CD4-positive, alpha-beta T cell treated with Interleukin-12 subunit alpha and Interleukin-12 subunit beta, for 1 hour (primary cell): ENCODE results near the gene COL6A3.

Experiments used
- DNase-seq: peaks from one replicate; pipeline ENCODE4 v3.0.0-alpha.2; 2020

COL6A3 gene

DNA sequence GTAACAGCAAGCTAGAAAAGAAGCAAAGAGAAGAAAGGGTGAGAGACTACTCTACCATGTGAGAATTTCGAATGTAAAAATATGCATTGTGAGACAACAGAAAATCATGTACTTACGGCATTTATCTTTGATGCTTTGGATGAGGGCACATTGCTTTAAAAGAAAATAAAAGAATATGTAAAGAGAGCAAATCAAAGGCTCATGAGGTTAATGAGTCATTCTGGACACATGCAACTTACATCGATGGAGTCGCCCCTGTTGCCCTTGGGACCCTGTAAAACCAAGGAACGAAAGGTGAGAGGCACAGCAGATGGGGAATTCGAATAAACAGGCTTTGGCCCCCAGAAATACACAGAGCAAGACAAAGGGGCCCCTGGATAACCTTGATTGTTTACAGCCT is 69.0 kb downstream of the COL6A3 start:
- no peak for DNase-seq

DNA sequence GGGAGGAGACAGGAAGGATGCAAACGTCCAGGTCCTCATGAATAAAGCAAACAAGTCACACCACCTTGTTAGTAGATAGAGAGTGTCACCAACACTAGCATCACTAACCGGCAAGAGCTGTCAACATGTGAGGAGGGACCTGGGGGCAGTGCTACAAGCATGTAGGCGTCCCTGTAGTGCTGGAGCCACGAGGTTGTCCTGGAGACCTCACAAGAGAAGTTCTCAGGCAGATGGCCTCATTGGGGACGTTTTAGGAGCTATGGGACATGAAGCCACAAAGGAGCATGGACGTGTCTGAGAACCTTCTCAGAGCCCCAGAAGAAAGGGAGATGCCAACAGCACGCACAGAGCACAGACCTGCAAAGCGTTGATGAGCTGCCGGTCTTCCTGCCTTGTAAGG is 70.0 kb downstream of the COL6A3 start:
- DNase-seq: no peak

DNA sequence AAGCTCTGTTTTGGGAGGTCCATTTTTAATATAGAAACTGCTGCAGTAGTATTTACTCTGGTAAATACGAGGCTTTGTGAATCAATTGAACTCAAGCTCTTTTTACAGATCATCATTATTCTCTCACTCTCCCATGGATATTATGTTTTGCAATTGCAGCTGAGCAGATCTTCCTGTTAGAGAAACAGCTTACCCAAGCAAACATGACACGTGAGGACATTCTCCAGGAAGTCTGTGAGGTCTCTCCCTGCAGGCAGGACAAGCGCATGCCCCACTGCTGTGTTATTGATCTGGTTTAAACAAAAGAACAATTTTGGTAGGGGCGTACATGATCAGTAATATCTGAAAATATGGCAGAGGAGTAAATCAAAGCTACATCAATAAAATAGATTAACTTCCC is 72.1 kb downstream of the COL6A3 start:
- no peak for DNase-seq

DNA sequence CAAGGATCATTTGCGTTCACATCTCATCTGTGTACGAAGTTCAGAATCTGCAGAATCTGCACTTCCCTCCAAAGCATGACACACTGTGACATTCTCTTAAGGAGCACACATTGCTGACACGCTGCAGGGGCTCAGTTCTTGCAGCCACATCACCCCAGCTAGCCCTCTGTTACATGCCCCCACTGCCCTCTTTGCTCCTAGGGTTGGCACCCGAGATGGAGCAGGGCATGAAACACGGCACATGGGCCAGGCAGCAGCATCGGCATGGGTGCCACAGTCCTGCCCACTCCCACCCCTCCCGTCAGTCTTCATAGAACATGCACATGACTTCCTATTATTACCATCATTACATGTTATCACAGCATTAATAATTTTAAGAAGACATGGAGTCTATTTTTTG is 76.4 kb downstream of the COL6A3 start:
- no peak for DNase-seq

DNA sequence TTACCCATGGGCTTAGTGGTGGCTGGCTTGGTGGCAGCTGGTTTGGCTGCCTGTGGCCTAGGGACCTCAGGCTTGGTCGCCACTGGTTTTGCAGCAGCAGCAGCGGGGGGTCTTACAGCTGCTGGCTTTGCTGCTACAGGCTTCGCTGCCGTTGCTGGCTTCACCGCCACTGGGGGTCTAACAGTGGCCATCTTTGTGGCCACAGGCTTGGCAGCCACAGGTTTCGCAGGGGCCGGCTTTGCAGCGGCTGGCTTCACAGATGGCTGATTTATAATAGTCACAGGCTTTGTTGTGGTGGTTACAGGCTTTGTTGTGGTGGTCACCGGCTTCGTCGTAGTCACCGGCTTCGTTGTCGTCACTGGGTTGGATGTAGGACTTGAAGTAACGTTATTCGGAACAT is 77.8 kb downstream of the COL6A3 start:
- no peak for DNase-seq

DNA sequence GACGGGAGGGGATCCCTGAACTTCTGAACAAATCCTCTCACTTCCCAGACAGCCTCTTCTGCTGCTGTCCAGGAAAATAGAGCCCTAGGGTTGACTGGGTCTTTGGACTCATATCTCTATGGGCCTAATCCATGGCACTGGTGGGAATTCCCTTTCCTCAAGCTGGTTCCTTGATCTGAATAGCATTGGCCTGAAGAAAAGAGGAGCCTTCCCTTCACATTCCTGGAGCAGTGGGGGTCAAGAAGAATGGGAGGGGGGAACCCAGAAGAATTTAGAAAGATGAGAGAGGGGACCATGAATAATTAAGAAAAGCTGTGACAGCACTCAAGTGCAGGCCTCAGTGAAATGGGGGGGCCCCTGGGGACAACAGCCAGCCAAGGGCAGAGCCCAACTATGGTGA is 80.2 kb downstream of the COL6A3 start:
- no peak for DNase-seq

DNA sequence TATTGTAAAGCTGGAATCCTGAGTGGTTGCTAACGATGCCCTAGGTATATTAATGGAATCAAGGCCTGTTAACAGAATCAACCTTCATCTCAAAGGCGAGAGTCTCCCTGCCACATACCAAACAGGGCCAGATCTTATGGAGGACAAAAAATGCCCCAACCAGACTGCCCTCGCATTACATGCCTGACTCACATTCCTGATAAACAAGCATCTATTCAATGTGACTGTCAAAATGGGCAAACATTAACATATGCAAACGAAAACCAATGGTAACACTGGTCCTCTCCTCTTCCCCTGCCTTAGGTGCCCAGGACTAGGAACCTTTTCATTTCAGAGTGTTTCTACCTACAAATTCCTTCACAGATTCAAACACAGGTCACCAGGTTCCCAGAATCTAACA is 83.4 kb downstream of the COL6A3 start:
- DNase-seq: no peak

DNA sequence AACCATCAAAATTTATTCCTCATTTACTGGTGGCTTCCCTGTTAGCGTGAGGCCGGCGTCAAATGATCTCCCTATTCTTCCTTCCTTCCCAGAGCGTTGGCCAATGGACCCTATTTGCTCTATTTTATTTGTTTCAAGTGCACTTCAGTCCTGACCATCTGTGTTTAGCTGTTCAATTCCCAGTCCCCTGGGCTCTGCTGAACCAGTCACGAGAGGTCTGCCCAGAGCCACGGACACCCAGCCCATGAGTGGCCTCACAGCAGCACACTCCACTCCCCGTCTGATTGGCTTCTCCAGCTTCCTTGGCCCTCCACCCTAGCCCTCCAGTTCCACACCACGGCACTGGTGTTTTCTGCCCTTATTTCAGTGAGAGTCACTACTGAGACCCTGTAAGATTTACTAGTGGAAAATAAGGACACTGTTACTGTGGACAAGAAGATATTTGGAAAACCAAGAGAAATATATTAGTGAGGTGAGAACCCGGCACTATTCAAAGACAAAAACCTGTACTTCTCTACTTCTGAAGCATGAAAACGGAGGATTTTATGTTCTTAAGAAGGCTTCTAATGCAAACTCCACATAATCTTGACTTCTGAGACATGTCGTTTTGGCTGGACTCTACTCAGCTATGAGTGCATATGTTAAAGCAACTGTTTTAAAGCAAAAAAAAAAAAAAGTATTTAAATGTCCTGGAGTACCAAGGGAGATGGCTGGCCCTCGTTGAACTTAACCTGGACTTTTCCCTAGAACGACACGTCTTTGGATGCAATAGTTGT is 86.6 kb downstream of the COL6A3 start:
- no peak for DNase-seq

DNA sequence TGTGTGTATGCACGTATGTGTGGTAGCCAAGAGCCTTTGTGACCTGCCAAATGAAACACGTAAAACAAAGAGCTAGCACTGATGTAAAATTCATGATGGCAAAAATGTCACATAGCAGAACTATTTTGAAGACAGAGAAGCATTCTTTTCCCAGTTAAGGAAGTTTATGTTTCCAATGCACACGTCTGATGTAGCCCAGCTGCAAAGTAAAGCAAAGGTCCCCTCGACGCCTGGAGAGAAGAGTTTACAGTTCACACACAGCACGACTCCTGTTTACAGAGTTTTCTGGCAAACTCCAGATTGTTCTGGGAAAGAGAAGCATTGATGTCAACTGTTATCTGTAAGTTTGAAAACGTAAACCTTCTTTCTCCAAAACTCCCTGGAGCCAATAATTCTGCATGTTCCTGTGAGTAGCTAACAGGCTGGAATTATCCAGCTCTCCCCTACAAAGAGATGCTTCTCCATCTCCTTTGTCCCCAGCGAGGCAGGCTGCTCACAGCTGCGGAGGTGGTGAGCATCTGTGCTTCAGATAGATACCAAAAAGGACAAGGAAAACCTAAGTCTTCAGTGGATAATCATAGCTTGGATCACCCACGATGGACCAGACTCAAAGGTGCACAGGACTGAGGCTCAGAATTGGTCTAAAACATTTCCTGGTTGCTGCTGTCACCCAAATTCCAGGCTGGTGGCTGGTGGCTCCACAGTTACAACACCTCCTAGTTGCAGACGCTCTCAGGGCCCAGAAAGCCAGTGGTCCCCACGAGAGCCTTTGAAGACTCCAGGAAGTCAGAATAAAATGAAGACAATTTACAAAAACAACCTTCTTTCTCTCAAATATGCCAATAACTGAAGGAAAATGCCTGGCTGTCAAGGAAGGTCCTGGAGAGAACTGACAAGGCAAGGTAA is 87.4 kb downstream of the COL6A3 start:
- no peak for DNase-seq

DNA sequence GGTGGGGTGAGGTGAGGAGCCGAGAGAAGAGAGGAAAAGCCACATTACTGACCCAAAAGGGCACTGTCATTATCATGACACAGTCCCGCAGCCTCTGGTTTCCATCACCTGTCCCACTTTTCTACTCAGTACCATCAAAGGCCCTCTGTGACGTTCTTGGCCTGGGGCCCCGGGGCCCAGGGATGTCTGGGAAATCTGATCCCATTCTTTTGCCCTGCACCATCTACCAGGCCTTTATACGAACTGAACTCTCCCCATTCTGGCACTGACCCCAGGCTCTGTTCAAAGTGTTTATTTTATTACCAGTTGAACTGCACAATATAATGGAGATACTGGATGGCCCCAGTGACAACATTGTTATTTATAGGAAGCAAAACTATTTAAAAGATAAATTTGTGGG is 89.1 kb downstream of the COL6A3 start:
- DNase-seq: no peak

DNA sequence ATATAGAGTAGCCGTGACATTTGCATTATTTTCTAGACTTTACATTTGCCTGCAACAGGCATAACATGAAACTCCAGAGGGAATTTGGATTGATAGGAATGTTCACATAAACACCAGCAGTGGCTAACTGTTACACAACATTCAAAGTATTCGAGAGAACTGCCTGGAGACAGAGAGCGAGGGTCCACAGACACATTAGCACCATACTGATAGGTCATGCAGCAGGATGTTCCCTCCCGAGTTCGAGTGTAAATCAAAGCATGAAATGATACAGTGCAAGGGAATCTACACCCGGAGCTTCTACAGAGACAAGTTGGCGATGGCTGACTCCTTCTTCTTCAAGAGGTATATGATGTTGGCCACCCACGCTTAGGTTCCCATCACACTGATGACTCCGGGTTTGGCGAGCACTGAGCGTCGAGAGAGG is 89.5 kb downstream of the COL6A3 start:
- DNase-seq: no peak

DNA sequence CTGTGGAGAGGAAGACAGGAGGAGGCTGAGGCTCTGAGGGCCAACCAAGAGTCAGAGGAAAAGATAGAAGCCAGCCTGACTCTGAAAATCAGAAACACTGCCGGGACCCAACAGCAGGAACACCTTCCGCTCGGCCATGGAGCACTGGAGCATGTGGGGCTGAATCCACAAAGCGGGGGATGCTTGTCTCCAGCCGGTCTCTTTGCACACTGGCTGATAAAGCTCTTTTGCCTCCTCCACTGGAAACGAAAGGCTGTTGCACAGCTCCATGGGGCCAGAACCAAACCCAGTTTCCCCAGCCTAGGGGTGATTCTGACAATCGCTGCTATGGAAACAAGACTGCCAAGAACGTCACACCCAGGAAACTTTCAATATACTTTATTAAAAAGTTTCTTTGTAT is 90.3 kb downstream of the COL6A3 start:
- no peak for DNase-seq

DNA sequence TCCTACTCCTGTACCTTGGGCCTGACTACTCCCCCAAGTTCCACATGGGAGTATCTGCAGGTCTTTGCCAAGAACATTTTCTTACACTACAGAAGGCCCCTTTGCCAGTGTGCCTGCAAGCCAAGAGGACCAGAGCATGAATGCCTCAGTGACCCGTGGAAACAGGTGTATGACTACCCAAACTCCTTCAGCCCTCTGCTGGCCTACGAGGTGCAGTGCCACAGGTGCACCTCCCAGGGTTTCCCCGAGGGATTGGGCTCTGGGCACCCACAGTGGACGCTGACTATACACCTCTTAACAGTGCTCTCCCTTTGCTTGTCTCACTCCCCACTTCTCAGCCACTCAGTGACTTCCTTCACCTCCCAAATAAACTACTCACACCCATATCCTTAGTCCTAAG is 91.4 kb downstream of the COL6A3 start:
- no peak for DNase-seq

DNA sequence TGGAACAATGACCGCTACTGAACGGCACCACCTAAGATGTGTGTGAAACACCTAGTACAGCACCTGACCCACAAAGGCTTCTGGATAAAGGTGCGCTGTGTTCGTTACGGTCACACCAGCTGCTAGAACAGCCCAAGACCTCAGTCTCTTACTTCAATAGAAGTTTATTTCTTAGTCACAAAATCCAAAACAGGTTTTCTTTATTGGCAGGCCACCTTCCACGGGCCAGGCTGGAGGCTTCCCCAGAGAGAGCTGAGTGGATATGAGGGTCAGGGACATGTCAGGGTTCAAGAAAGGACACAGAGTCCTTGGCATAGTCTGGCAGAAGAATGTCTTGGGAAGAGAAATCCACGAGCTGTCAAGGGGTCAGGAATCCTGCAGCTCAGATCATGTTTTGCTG is 92.2 kb downstream of the COL6A3 start:
- no peak for DNase-seq

DNA sequence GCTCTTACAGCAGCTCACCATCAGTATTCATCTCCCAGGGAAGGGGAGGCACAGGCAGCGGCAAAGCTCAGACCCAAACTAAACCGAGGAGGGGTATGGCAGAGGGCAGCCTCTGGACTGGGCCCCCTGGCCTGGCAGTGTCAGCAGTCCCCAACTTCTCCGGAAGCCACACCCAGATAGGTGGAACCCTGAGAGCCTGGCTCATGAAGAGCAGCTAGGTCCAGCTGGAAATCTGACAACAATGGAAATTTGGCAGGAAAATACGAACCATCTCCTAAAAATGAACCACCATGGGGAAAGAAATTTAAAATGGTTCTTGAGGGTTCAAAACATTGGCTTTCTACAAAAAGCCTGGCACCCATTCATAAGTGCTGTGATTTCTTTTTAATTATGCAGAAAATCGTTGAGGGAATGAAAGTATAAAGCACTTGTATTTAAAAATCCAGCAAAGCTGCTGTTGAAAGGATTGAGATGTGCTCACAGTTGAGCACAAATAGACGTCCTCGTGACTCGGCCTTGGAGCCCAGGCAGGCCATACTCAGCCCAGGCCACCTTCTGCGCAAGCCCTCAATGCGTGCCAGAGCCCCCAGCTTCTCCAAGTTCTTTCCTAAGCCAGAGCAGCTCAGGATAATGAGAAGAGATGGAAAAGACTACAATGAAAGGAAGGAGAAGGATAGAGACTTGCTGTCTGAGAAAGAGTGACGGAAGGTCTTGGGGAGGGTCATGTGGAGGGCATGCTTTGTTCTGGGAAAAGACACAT is 93.0 kb downstream of the COL6A3 start:
- no peak for DNase-seq

DNA sequence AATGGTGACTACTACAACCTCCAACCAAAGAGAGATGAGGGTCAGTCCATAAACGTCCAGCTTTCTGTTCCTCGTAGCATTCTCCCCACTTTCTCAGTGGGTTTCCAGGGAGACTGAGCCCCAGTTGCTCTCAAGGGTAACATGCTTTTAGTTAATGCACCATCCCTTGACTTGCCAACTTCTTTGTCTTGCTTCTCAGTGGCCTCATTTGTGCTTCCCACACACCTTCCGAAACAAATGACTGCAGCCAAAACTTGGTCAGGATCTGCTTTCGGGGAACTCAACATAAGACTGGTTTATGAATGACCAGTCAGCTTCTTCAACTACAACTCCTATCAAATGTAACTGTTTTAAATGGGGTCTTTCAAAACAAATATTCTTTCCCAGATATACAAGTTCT is 94.1 kb downstream of the COL6A3 start:
- no peak for DNase-seq

DNA sequence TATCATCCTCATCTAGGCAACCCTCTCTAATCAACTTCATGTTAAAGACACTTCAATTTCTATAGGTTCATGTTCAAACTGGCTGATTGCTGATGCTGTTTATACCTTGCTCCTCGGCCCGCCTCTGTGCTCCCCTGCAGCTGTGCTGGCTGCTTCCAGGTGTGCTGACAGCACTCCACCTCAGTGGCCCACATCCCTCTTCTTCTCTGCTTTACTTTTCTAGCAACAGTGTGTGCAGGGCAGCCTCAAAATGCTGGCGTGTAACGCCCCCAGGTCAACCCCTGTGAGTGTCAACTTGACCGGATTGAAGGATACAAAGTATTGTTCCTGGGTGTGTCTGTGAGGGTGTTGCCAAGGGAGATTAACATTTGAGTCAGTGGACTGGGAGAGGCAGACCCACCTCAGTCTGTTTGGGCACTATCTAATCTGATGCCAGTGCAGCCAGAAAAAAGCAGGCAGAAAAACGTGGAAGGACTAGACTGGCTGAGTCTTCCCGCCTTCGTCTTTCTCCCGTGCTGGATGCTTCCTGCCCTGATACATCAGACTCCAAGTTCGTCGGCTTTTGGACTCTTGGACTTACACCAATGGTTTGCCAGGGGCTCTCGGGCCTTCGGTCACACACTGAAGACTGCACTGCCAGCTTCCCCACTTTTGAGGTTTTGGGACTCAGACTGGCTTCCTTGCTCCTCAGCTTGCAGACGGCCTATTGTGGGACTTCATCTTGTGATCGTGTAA is 94.7 kb downstream of the COL6A3 start:
- no peak for DNase-seq

DNA sequence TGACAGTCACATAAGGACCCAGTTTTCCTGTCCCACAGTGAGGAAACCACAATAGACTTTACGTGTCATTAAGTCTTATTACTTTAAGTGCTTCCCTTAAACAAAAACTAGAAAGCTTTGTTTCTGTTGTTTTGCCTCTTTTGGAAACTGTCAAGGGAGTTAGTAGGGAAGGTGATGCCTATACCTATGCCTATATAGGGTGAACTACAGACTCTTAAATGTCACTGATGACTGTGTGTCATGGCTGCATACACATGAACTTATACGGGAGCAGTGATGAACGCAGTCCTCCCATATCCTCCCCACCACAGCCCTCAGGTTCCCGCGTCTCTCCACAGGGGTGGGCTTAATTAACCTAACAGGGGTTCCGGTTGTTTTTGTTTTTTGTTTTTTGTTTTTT is 97.6 kb downstream of the COL6A3 start:
- no peak for DNase-seq

DNA sequence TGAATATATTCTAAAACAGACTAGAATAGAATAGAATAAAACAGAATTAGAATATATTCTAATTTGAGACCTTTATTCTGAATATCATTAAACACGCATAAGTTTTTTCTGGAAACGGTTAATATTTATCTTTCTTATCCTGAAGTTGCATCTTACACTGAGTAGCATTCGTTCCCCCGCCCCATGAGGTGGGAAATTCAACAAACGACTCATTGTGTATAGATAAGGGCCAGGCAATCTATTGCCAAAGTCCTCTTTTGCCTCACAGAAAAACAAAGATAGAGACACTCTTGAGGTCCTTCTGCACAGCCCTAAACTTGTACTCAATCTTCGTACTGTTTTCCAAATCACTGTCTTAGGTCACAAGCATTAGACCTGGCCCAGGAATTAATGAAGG is 98.1 kb downstream of the COL6A3 start:
- DNase-seq: no peak

DNA sequence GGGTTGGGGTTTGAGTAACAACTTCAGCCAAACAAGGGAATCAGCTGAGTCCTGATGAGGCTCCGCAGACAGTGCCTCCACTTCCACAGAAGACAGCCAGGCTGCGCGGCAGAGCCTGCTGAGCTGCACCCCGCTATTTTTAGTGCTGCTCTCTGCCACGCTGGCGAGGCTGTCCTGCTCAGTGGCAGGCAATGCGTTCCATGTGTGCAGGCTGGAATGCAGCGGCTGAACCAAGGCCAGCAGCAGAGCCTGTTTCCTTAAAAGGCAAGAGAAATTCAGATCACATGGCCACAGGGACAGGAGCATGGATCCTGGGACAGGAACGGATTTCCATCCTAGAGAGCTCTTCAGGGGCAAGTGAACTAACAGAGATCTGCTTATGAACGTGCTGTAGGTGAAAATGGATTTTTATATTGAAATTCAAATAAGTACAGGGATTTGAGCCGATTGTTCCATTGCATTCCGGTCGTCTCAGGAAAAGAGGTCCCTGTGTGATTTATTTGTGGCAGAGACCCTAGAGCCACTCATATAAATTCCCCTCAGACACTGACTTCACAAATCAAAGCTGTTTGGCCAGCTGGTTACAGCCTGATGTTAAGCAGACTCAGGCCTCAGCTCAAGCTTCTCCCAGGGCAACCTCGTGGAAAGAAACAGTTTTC is 98.7 kb downstream of the COL6A3 start:
- DNase-seq: no peak

DNA sequence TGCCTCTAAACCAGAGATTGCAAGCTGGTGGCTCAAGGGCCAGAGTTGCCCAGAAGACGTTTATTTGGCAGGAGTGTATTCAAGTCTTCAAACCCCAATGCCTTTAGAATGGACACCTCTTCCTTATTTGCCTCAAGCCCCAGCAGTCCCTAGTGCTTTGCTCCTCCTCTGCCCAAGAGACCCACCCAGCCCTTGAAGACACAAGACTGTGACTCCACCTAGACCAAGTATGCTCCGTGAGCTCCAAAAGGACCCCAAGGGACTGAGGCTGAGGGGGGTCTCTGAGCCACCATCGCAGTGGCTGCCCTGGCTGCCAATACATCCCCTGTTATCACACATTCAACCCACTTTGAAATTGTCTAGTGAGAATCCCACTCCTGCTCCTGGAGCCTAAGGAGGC is 99.3 kb downstream of the COL6A3 start:
- no peak for DNase-seq

DNA sequence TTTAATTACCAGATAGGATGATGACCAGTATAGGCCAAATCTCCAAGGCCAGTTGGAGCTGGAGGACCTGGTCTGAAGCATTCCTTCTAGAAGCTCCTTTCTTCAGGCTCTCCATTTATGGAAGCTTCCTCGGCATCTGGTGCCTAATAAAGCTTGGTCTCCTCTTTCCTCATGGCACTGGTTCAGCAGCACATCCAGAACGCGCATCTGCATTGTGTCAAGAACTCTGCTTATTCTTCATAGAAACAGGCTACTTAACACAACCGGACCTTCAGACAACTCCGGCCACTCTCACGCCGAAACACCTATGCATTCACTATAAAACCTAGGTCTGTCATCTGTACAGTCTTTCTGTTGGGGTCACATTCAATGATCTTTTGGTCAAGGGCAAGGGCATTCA is 99.8 kb downstream of the COL6A3 start:
- DNase-seq: no peak
